Tibial nerve (tissue), 4 donors: Measurements from ENCODE around the gene RAPSN. TPM values are rescaled to one million over a fixed set of nuclear protein-coding genes. Genes with fewer than 3 reads are reported as not detected.

Experiments
- DNase-seq, 2 donors: peaks; one replicate each; pipeline ENCODE4 v3.0.0-alpha.2; 2019; ENCODE audit warnings: low spot score in 2 of 2
- H3K27ac ChIP-seq, 4 donors: fragments of 200-600 bp; sonication (generic) in 3 of 4; one replicate each; pipeline ENCODE4 v1.5.1; 2017 to 2019; ENCODE audit warnings: mild to moderate bottlenecking in 1 of 4
- H3K27me3 ChIP-seq, 2 donors: fragments of 200-600 bp; sonication (generic) in 1 of 2; one replicate each; pipeline versions ENCODE4 v1.5.1 to v1.6.0; 2017 to 2019
- H3K36me3 ChIP-seq, 3 donors: fragments of 200-600 bp; sonication (generic); one replicate each; pipeline ENCODE4 v1.5.1; 2018 to 2019
- H3K4me1 ChIP-seq, 4 donors: fragments of 200-600 bp; sonication (generic) in 3 of 4; one replicate each; pipeline ENCODE4 v1.5.1; 2017 to 2019
- H3K4me3 ChIP-seq, 4 donors: fragments of 200-600 bp; sonication (generic) in 3 of 4; one replicate each; pipeline ENCODE4 v1.5.1; 2017 to 2019; ENCODE audit warnings: mild to moderate bottlenecking in 1 of 4, moderate library complexity in 1 of 4
- H3K9me3 ChIP-seq, 4 donors: fragments of 200-600 bp; sonication (generic) in 3 of 4; one replicate each; pipeline ENCODE4 v1.5.1; 2017 to 2019
- CTCF ChIP-seq, 5 experiments: fragments of 200-600 bp in 3 of 5; fragments of 450-650 bp in 2 of 5; sonication (generic) in 3 of 5; IDR thresholded peaks; one replicate each; pipeline ENCODE4 v1.5.1; 2016 to 2019; ENCODE audit warnings: antibody characterized with exemption in 5 of 5, mild to moderate bottlenecking in 3 of 5, moderate library complexity in 2 of 5
- EP300 ChIP-seq, 2 donors: sonication (generic); formaldehyde crosslinking; IDR thresholded peaks; one replicate each; pipeline ENCODE4 v1.6.1; 2017; ENCODE audit warnings: antibody characterized with exemption in 2 of 2, mild to moderate bottlenecking in 1 of 2
- POLR2A ChIP-seq, 2 donors: fragments of 450-650 bp; IDR thresholded peaks; one replicate each; pipeline ENCODE4 v1.6.1; 2017; ENCODE audit warnings: antibody characterized with exemption in 2 of 2, mild to moderate bottlenecking in 2 of 2, moderate library complexity in 2 of 2
- WGBS, 2 donors: methylation state at CpG; one replicate each; pipeline ENCODE4 v1.1.5; 2018; 5-methylcytosine and 5-hydroxymethylcytosine counted together
- total RNA-seq, 4 donors: library from RNA; depleted of rRNA; stranded (reverse); fragments of >200 nt; gene quantifications; one replicate each; pipeline ENCODE4 v1.1.0, GENCODE V29; 2016

RAPSN gene
- 1 to 10 TPM; 2.2 to 6.7 (median 2.7) TPM for total RNA-seq

- H3K27ac ChIP-seq, result peak within 1 kb of the TSS in 1 of 4 donors; percentile 0
- no peak for DNase-seq
- H3K27me3 ChIP-seq, result no peaks in the 10 kb centered on the region
- WGBS, 2 donors, result 82 to 90% methylated on average over 16 to 28 of the region's 32 CpGs
- H3K36me3 ChIP-seq, result no peaks in the 10 kb centered on the region
- TF ChIP-seq EP300 (IDR thresholded peaks at IDR 0.05) (no peak), POLR2A (IDR thresholded peaks at IDR 0.05) (no peak), CTCF (IDR thresholded peaks at IDR 0.05) (no peak)
- no peak within 1 kb of the TSS for H3K4me3 ChIP-seq
- no peaks in the 10 kb centered on the region for H3K4me1 ChIP-seq
- no peaks in the 10 kb centered on the region for H3K9me3 ChIP-seq
These were observed at the start of gene RAPSN for GRCh38 chr11:47448566-47449427. Gene RAPSN (minus strand): TSS chr11:47449136. CDS start chr11:47448964, 172 bp downstream.

GRCh38 chr11:47498149-47498548 is 49.2 kb upstream of the RAPSN start:
- no peak for DNase-seq
- H3K9me3 ChIP-seq, result no peaks in the 10 kb centered on the region
- no peak for TF ChIP-seq EP300 (IDR thresholded peaks at IDR 0.05)
- no peak for TF ChIP-seq CTCF (IDR thresholded peaks at IDR 0.05)
- TF ChIP-seq POLR2A (IDR thresholded peaks at IDR 0.05), result no peak
- H3K4me1 ChIP-seq, result peaks cover 0 to 90% (median 35%) of the 10 kb centered on the region in 4 donors
- H3K27me3 ChIP-seq, result no peaks in the 10 kb centered on the region
- H3K4me3 ChIP-seq, result no peak overlapping the region
- WGBS, 2 donors, result 88 to 95% methylated on average over 3 of the region's 3 CpGs
- no peaks in the 10 kb centered on the region for H3K36me3 ChIP-seq
- no peak overlapping the region for H3K27ac ChIP-seq

- H3K27me3 ChIP-seq, result no peaks in the 10 kb centered on the region
These were observed 47.9 kb upstream of the RAPSN start for GRCh38 chr11:47496808-47497207.

GRCh38 chr11:47495856-47496217 is 46.9 kb upstream of the RAPSN start:
- Histone ChIP-seq H3K36me3 (no peaks in the 10 kb centered on the region), H3K27me3 (no peaks in the 10 kb centered on the region), H3K27ac (no peak overlapping the region), H3K9me3 (no peaks in the 10 kb centered on the region), H3K4me1 (peaks cover 0 to 69% (median 32%) of the 10 kb centered on the region in 4 donors), H3K4me3 (no peak overlapping the region)
- no peak for DNase-seq
- 40 to 44% methylated on average over 1 of the region's 1 CpG for WGBS, 2 donors
- no peak for TF ChIP-seq EP300 (IDR thresholded peaks at IDR 0.05)
- no peak for TF ChIP-seq POLR2A (IDR thresholded peaks at IDR 0.05)
- no peak for TF ChIP-seq CTCF (IDR thresholded peaks at IDR 0.05)

More at GRCh38 chr11:47496808-47497207, 47.9 kb upstream of the RAPSN start:
- peak overlapping the region in 1 of 4 donors; percentile 12 for H3K27ac ChIP-seq
- DNase-seq, result no peak
- TF ChIP-seq CTCF (IDR thresholded peaks at IDR 0.05) (no peak), POLR2A (IDR thresholded peaks at IDR 0.05) (no peak)
- no peak overlapping the region for H3K4me3 ChIP-seq
- no peaks in the 10 kb centered on the region for H3K36me3 ChIP-seq
- H3K4me1 ChIP-seq, result peaks cover 0 to 79% (median 35%) of the 10 kb centered on the region in 4 donors
- H3K9me3 ChIP-seq, result no peaks in the 10 kb centered on the region

GRCh38 chr11:47495011-47495855 is 46.3 kb upstream of the RAPSN start:
- no peak for DNase-seq
- Histone ChIP-seq H3K36me3 (no peaks in the 10 kb centered on the region), H3K27me3 (no peaks in the 10 kb centered on the region), H3K27ac (no peak overlapping the region), H3K9me3 (no peaks in the 10 kb centered on the region), H3K4me3 (no peak overlapping the region), H3K4me1 (peaks cover 0 to 66% (median 28%) of the 10 kb centered on the region in 4 donors)
- TF ChIP-seq POLR2A (IDR thresholded peaks at IDR 0.05) (no peak), CTCF (IDR thresholded peaks at IDR 0.05) (no peak), EP300 (IDR thresholded peaks at IDR 0.05) (no peak)
- WGBS, 2 donors, result 56 to 57% methylated on average over 4 of the region's 4 CpGs
